ENCODE data around the gene RAMP3. TPM values are rescaled to one million over a fixed set of nuclear protein-coding genes. Genes with fewer than 3 reads are reported as not detected.

The RAMP3 gene
- total RNA-seq, 1 donor from 2014 or later, result not detected

DNA sequence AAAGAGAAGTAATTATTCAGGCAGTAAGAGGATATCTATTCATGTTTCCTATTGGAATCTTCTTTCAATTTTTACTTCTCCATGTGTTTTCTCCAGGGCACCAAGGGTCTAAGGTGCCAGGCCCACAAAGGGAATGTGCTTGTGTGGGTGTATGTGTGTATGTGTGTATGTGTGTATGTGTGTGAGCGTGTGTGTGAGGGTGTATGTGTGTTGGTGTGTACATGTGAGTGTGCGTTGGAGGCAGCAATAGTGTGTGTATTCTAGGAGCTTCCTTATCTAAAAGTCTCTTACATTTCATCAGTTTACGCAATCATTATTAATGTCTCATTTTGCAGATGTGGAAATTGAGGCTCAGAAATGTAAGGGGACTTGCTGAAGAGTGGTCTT lies 28.3 kb downstream of the RAMP3 start:
- TF ChIP-seq, protein P1, sequence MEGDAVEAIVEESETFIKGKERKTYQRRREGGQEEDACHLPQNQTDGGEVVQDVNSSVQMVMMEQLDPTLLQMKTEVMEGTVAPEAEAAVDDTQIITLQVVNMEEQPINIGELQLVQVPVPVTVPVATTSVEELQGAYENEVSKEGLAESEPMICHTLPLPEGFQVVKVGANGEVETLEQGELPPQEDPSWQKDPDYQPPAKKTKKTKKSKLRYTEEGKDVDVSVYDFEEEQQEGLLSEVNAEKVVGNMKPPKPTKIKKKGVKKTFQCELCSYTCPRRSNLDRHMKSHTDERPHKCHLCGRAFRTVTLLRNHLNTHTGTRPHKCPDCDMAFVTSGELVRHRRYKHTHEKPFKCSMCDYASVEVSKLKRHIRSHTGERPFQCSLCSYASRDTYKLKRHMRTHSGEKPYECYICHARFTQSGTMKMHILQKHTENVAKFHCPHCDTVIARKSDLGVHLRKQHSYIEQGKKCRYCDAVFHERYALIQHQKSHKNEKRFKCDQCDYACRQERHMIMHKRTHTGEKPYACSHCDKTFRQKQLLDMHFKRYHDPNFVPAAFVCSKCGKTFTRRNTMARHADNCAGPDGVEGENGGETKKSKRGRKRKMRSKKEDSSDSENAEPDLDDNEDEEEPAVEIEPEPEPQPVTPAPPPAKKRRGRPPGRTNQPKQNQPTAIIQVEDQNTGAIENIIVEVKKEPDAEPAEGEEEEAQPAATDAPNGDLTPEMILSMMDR (IDR thresholded peaks at IDR 0.05), result no peak
- Mint-ChIP-seq H3K9me3 (ENCODE audit: unreplicated experiment) (no peaks in the 10 kb centered on the region), H3K4me3 (ENCODE audit: unreplicated experiment) (no peak overlapping the region), H3K36me3 (ENCODE audit: unreplicated experiment) (no peaks in the 10 kb centered on the region), H3K27me3 (ENCODE audit: unreplicated experiment) (peaks cover 7% of the 10 kb centered on the region), H3K4me1 (ENCODE audit: unreplicated experiment) (no peaks in the 10 kb centered on the region), H3K27ac (ENCODE audit: unreplicated experiment) (no peak overlapping the region)
- DNase-seq (ENCODE audit: extremely low spot score, unreplicated experiment), result no peak

DNA sequence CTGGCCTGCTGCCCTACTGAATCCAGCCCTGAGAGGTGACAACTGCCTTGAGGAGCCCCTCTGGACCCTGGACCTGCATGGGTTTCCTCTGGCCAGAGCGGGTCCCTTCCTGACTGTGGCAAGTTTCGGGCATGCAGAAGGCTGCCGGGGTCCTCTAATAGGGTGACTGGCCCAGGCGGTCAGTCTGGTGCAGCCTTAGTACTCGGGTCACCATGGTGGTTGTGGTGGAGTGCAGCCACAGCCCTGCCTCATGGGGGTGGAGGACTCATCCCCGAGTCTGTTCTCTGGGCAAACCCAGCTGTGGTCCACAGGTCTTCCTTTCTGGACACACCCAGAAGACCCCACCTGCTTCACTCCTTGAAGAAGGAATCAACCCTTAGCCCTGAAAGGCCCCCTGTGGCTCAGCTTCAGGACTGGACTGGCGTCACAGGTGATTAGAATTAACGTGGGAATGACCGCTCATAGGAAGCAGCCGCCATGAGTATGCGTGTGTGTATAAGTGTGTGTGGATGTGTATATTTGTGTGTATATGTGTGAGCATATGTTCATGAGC lies 28.7 kb downstream of the RAMP3 start:
- H3K4me1 Mint-ChIP-seq (ENCODE audit: unreplicated experiment), result no peaks in the 10 kb centered on the region
- peaks cover 11% of the 10 kb centered on the region for H3K27me3 Mint-ChIP-seq (ENCODE audit: unreplicated experiment)
- no peaks in the 10 kb centered on the region for H3K9me3 Mint-ChIP-seq (ENCODE audit: unreplicated experiment)
- H3K27ac Mint-ChIP-seq (ENCODE audit: unreplicated experiment), result no peak overlapping the region
- no peaks in the 10 kb centered on the region for H3K36me3 Mint-ChIP-seq (ENCODE audit: unreplicated experiment)
- TF ChIP-seq, protein P1 (IDR thresholded peaks at IDR 0.05), result no peak
- no peak overlapping the region for H3K4me3 Mint-ChIP-seq (ENCODE audit: unreplicated experiment)
- DNase-seq (ENCODE audit: extremely low spot score, unreplicated experiment), result peak; percentile 75

DNA sequence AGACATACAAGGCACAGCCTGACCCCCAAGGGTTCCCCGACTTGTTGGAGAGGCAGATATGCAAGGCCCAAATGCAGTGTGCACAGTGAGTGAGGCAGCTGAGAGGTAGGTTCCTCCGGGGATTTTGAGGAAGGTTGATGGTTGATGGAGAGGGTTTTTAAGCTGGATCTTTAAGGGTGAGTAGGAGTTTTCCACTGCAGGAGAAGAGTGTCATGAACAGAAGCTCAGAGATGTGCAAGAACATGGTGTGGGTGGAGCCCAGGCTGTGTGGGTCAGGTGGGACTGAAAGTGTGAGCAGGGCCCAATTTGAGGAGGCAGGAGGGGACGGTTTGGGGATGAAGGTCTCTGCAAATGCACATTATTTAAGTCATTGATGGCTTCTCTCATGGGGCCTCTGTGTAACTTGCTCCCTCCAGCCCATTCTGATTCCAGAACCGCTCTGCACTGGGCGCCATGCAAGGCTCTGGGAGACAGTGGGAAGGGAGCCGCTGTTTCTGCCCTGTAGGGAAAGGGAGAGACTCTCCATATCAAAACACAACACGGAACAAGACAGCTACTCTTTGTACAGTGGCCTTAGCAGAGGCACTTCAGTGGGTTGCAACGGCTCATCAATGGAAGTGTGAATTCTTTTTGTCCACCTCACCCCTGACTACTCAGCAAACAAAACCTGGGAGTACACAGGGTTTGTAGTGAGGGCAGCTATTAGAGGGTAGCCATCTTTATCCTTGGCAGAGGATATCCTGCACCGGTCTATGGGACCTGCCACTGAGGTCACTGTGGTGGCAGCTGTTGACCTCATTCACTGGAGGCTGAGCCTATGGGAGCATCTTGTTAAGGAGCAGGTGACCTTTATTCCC lies 29.7 kb downstream of the RAMP3 start:
- Mint-ChIP-seq H3K36me3 (ENCODE audit: unreplicated experiment) (no peaks in the 10 kb centered on the region), H3K4me1 (ENCODE audit: unreplicated experiment) (no peaks in the 10 kb centered on the region), H3K27ac (ENCODE audit: unreplicated experiment) (no peak overlapping the region), H3K27me3 (ENCODE audit: unreplicated experiment) (peaks cover 19% of the 10 kb centered on the region), H3K4me3 (ENCODE audit: unreplicated experiment) (no peak overlapping the region), H3K9me3 (ENCODE audit: unreplicated experiment) (no peaks in the 10 kb centered on the region)
- peak; percentile 38 for DNase-seq (ENCODE audit: extremely low spot score, unreplicated experiment)
- TF ChIP-seq, protein P1 (IDR thresholded peaks at IDR 0.05), result no peak

DNA sequence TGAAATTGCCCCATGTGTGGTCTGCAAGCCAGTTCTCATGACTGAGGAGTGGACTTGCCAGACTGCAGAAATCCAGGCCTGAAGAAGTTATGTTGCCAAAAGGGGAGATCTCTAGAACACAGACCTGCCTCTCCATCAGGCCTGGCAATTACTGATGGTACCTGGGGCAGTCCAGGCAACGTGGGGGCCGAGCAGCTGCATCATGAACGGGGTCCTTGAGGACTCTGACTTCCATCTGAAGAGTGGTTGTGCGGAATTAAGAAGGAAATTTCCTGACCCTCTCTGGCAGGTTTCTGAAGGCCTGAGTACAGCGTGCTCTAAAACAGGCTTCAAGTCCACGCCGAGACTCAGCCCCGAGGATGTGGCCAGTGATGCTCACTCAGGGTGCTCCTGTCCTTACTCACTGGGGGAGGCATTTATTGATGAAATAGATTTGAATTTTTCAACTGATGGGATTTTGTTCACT lies 30.4 kb downstream of the RAMP3 start:
- Mint-ChIP-seq H3K36me3 (ENCODE audit: unreplicated experiment) (no peaks in the 10 kb centered on the region), H3K27me3 (ENCODE audit: unreplicated experiment) (peaks cover 26% of the 10 kb centered on the region), H3K9me3 (ENCODE audit: unreplicated experiment) (no peaks in the 10 kb centered on the region), H3K4me3 (ENCODE audit: unreplicated experiment) (no peak overlapping the region), H3K4me1 (ENCODE audit: unreplicated experiment) (no peaks in the 10 kb centered on the region), H3K27ac (ENCODE audit: unreplicated experiment) (no peak overlapping the region)
- TF ChIP-seq, protein P1 (IDR thresholded peaks at IDR 0.05), result no peak
- peak; percentile 69 for DNase-seq (ENCODE audit: extremely low spot score, unreplicated experiment)

DNA sequence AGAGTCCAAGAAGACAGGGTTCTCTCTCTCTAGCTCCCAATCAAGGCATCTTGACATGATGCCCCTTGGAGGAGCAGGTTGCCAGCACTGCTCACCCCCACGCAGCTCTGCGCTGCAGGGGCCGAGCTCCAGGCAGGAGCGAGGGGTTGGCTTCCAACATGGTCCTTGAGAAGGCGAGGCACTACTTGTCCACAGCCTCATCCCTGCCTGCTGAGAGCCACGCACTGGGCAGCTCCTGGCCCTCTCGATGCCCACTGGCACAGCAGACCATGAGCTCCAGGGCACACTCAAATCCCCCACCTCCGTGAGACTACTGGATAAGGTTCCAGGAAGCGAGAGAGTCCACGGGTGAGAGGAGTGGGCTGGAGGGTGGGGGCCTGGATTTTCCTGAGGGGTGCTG lies 31.1 kb downstream of the RAMP3 start:
- Mint-ChIP-seq H3K36me3 (ENCODE audit: unreplicated experiment) (no peaks in the 10 kb centered on the region), H3K4me3 (ENCODE audit: unreplicated experiment) (no peak overlapping the region), H3K4me1 (ENCODE audit: unreplicated experiment) (no peaks in the 10 kb centered on the region), H3K27ac (ENCODE audit: unreplicated experiment) (no peak overlapping the region), H3K27me3 (ENCODE audit: unreplicated experiment) (peaks cover 31% of the 10 kb centered on the region), H3K9me3 (ENCODE audit: unreplicated experiment) (no peaks in the 10 kb centered on the region)
- TF ChIP-seq, protein P1 (IDR thresholded peaks at IDR 0.05), result no peak
- peak; percentile 78 for DNase-seq (ENCODE audit: extremely low spot score, unreplicated experiment)
